PC-3 (cell line): Measurements from ENCODE around the gene ELF3.

ENCODE experiments used
- CTCF ChIP-seq: fragments of 300-600 bp; sonication (generic); conservative IDR thresholded peaks from 2 replicates; pipeline ENCODE4 v1.5.1; 2017; ENCODE audit warnings: antibody characterized with exemption, low read depth, mild to moderate bottlenecking, low read length
- EZH2phosphoT487 ChIP-seq: fragments of 300-600 bp; sonication (generic); IDR thresholded peaks from 2 replicates; pipeline ENCODE4 v1.6.1; 2018; ENCODE audit warnings: mild to moderate bottlenecking, antibody characterized with exemption, low read length, borderline replicate concordance

GRCh38 chr1:202038688-202039346 lies 28.4 kb downstream of the ELF3 start:
- TF ChIP-seq CTCF (no peak), EZH2phosphoT487 (no peak)
